Trophoblast cell (in vitro differentiated cells and primary cell): Measurements from ENCODE around the gene NUDT16L1.

Source experiments
- DNase-seq, 2 donors: peaks; one replicate each; pipeline ENCODE4 v3.0.0-alpha.2; 2016
- H2AFZ ChIP-seq: 2 replicates; pipeline ENCODE4 v1.6.1; 2013; ENCODE audit warnings: low read length, moderate library complexity, mild to moderate bottlenecking; ENCODE audit not compliant: insufficient read depth, poor library complexity
- H2AK5ac ChIP-seq: 2 replicates; pipeline ENCODE4 v1.6.1; 2013; ENCODE audit warnings: mild to moderate bottlenecking, low read length
- H2BK120ac ChIP-seq: 2 replicates; pipeline ENCODE4 v1.6.1; 2013; ENCODE audit warnings: low read length, mild to moderate bottlenecking, moderate library complexity; ENCODE audit not compliant: insufficient read depth, poor library complexity
- H2BK12ac ChIP-seq: 2 replicates; pipeline ENCODE4 v1.6.1; 2013; ENCODE audit warnings: mild to moderate bottlenecking, low read length, moderate library complexity
- H2BK5ac ChIP-seq: 2 replicates; pipeline ENCODE4 v1.6.1; 2013; ENCODE audit warnings: low read length, low read depth, moderate library complexity, mild to moderate bottlenecking; ENCODE audit not compliant: poor library complexity
- H3K14ac ChIP-seq: 2 replicates; pipeline ENCODE4 v1.6.1; 2013; ENCODE audit warnings: mild to moderate bottlenecking, low read length
- H3K18ac ChIP-seq: 2 replicates; pipeline ENCODE4 v1.6.1; 2013; ENCODE audit warnings: mild to moderate bottlenecking, low read length
- H3K23ac ChIP-seq: 2 replicates; pipeline ENCODE4 v1.6.1; 2013; ENCODE audit warnings: low read length
- H3K27ac ChIP-seq: 2 replicates; pipeline ENCODE4 v1.5.1; 2013; ENCODE audit warnings: low read depth, mild to moderate bottlenecking, inconsistent platforms, low read length, moderate library complexity
- H3K27me3 ChIP-seq: 2 replicates; pipeline ENCODE4 v1.6.1; 2013; ENCODE audit warnings: inconsistent platforms, mild to moderate bottlenecking, low read length, moderate library complexity; ENCODE audit not compliant: insufficient read depth
- H3K36me3 ChIP-seq, 2 experiments: 1 replicate in 1 of 2; 2 replicates in 1 of 2; pipeline ENCODE4 v1.6.1; 2013; ENCODE audit warnings: low read length in 2 of 2, mild to moderate bottlenecking in 2 of 2, moderate library complexity in 1 of 2; ENCODE audit not compliant: insufficient read depth in 2 of 2, control insufficient read depth in 1 of 2
- H3K4ac ChIP-seq: 2 replicates; pipeline ENCODE4 v1.6.1; 2013; ENCODE audit warnings: low read depth, mild to moderate bottlenecking, low read length, moderate library complexity
- H3K4me1 ChIP-seq, 2 experiments: 1 replicate in 1 of 2; 2 replicates in 1 of 2; pipeline ENCODE4 v1.6.1; 2013; ENCODE audit warnings: low read length in 2 of 2, mild to moderate bottlenecking in 2 of 2, moderate library complexity in 1 of 2; ENCODE audit not compliant: insufficient read depth in 2 of 2, control insufficient read depth in 1 of 2
- H3K4me2 ChIP-seq: 2 replicates; pipeline ENCODE4 v1.6.1; 2013; ENCODE audit warnings: inconsistent platforms, mild to moderate bottlenecking, low read length, moderate library complexity
- H3K4me3 ChIP-seq: 2 replicates; pipeline ENCODE4 v1.5.1; 2013; ENCODE audit warnings: mild to moderate bottlenecking, low read depth, low read length, inconsistent platforms
- H3K79me1 ChIP-seq: one replicate; pipeline ENCODE4 v1.6.1; 2013; ENCODE audit warnings: low read length
- H3K79me2 ChIP-seq: 2 replicates; pipeline ENCODE4 v1.6.1; 2013; ENCODE audit warnings: low read length, mild to moderate bottlenecking; ENCODE audit not compliant: control insufficient read depth, insufficient read depth, poor library complexity
- H3K9ac ChIP-seq: 2 replicates; pipeline ENCODE4 v1.6.1; 2013; ENCODE audit warnings: mild to moderate bottlenecking, low read length
- H3K9me3 ChIP-seq: 2 replicates; pipeline ENCODE4 v1.6.1; 2013; ENCODE audit warnings: low read depth, mild to moderate bottlenecking, control low read depth, inconsistent platforms, low read length; ENCODE audit not compliant: insufficient read depth
- H4K12ac ChIP-seq: 2 replicates; pipeline ENCODE4 v1.6.1; 2013; ENCODE audit warnings: low read depth, mild to moderate bottlenecking, low read length, moderate library complexity
- H4K8ac ChIP-seq: 2 replicates; pipeline ENCODE4 v1.6.1; 2013; ENCODE audit warnings: low read depth, mild to moderate bottlenecking, low read length, moderate library complexity
- H4K91ac ChIP-seq: one replicate; pipeline ENCODE4 v1.6.1; 2013; ENCODE audit warnings: low read depth, mild to moderate bottlenecking, low read length, moderate library complexity
- WGBS: extraction: QIAGEN DNeasy Blood & Tissue Kit; methylation state at CpG from one replicate; pipeline ENCODE4 v1.1.7; 2013; ENCODE audit warnings: missing lambda C conversion rate; ENCODE audit not compliant: insufficient read length, insufficient coverage; ENCODE audit errors: extremely low coverage; 5-methylcytosine and 5-hydroxymethylcytosine counted together

The NUDT16L1 gene

GRCh38 chr16:4681471-4682083 lies 11.8 kb upstream of the NUDT16L1 start:
- no peak overlapping the region for H4K8ac ChIP-seq
- H3K79me1 ChIP-seq = peaks cover 5% of the 10 kb centered on the region
- H4K12ac ChIP-seq = no peak overlapping the region
- H2BK12ac ChIP-seq = no peak overlapping the region
- H2AFZ ChIP-seq = no peak overlapping the region
- no peak overlapping the region for H3K4me2 ChIP-seq
- no peak overlapping the region for H3K18ac ChIP-seq
- no peaks in the 10 kb centered on the region for H3K9me3 ChIP-seq
- no peak overlapping the region for H4K91ac ChIP-seq
- no peak overlapping the region for H3K4ac ChIP-seq
- no peak overlapping the region for H3K14ac ChIP-seq
- H2AK5ac ChIP-seq = no peak overlapping the region
- no peak overlapping the region for H3K4me3 ChIP-seq
- H3K27me3 ChIP-seq = no peaks in the 10 kb centered on the region
- no CpG with 5 or more reads among the region's 39 CpGs for WGBS
- DNase-seq = no peak
- H2BK120ac ChIP-seq = no peak overlapping the region
- H3K4me1 ChIP-seq = peaks cover 18 to 20% of the 10 kb centered on the region in 2 experiments
- no peak overlapping the region for H2BK5ac ChIP-seq
- H3K36me3 ChIP-seq = peaks cover 62% of the 10 kb centered on the region in 2 experiments
- peaks cover 2% of the 10 kb centered on the region for H3K79me2 ChIP-seq
- H3K27ac ChIP-seq = no peak overlapping the region
- no peak overlapping the region for H3K9ac ChIP-seq
- H3K23ac ChIP-seq = no peak overlapping the region

- H2BK120ac ChIP-seq = no peak overlapping the region
- H4K12ac ChIP-seq = no peak overlapping the region
- no peak overlapping the region for H3K4me3 ChIP-seq
- no peak overlapping the region for H3K18ac ChIP-seq
- peaks cover 14 to 16% of the 10 kb centered on the region in 2 experiments for H3K4me1 ChIP-seq
- H3K23ac ChIP-seq = no peak overlapping the region
- H2AFZ ChIP-seq = no peak overlapping the region
- H4K91ac ChIP-seq = no peak overlapping the region
- no peak overlapping the region for H2BK12ac ChIP-seq
- no peak for DNase-seq
- no peak overlapping the region for H3K14ac ChIP-seq
- no CpG with 5 or more reads among the region's 26 CpGs for WGBS
- H3K9me3 ChIP-seq = no peaks in the 10 kb centered on the region
- no peak overlapping the region for H2BK5ac ChIP-seq
- H3K79me2 ChIP-seq = peaks cover 2% of the 10 kb centered on the region
- H2AK5ac ChIP-seq = no peak overlapping the region
- H3K27ac ChIP-seq = no peak overlapping the region
- H3K4ac ChIP-seq = no peak overlapping the region
- no peak overlapping the region for H3K9ac ChIP-seq
- H3K27me3 ChIP-seq = no peaks in the 10 kb centered on the region
- peaks cover 64 to 68% of the 10 kb centered on the region in 2 experiments for H3K36me3 ChIP-seq
- peaks cover 3% of the 10 kb centered on the region for H3K79me1 ChIP-seq
- no peak overlapping the region for H4K8ac ChIP-seq
- no peak overlapping the region for H3K4me2 ChIP-seq
These were observed 11.2 kb upstream of the NUDT16L1 start for GRCh38 chr16:4682084-4682591.

DNA sequence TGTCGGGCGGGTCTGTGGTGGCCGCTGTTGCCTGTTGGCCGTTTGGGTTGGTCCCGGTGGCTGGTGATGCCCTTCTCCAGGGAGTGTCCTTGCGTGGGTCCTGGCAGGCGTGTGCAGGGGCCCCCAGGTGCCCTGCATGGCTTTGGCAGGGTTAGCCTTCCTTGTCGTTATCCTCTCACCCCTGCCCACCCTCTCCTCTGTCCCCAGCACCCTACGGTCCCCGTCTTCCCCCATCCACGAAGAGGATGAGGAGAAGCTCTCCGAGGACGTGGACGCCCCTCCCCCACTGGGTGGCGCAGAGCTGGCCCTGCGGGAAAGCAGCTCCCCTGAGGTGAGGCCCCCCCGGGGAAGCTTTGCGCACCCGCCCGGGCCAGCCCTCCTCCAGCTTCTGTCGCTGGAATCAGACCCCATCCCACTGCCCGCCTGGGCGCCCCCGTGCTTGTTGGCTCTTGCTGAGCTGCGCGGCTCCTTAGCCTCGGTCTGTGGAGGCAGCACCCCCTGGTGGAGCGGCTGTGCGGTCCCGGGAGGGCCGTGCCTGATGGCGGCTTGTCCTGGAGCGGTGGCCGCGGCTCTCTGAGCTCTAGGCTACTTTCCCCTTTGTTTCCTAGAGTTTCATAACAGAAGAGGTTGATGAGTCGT lies 10.6 kb upstream of the NUDT16L1 start:
- peaks cover 2% of the 10 kb centered on the region for H3K79me2 ChIP-seq
- no peak overlapping the region for H3K9ac ChIP-seq
- no peak overlapping the region for H4K8ac ChIP-seq
- no peak overlapping the region for H4K91ac ChIP-seq
- H3K14ac ChIP-seq = no peak overlapping the region
- H3K36me3 ChIP-seq = peaks cover 70 to 74% of the 10 kb centered on the region in 2 experiments
- no peak overlapping the region for H3K4ac ChIP-seq
- no peak overlapping the region for H3K27ac ChIP-seq
- peaks cover 14 to 16% of the 10 kb centered on the region in 2 experiments for H3K4me1 ChIP-seq
- no peak overlapping the region for H3K4me2 ChIP-seq
- H3K27me3 ChIP-seq = no peaks in the 10 kb centered on the region
- no peak overlapping the region for H2BK120ac ChIP-seq
- H3K9me3 ChIP-seq = no peaks in the 10 kb centered on the region
- no peak overlapping the region for H2BK12ac ChIP-seq
- H2AK5ac ChIP-seq = no peak overlapping the region
- peaks cover 3% of the 10 kb centered on the region for H3K79me1 ChIP-seq
- WGBS = no CpG with 5 or more reads among the region's 36 CpGs
- H2AFZ ChIP-seq = no peak overlapping the region
- H3K18ac ChIP-seq = no peak overlapping the region
- no peak overlapping the region for H4K12ac ChIP-seq
- no peak overlapping the region for H3K4me3 ChIP-seq
- peak in 1 of 2 donors; percentile 65 for DNase-seq
- no peak overlapping the region for H3K23ac ChIP-seq
- H2BK5ac ChIP-seq = no peak overlapping the region

GRCh38 chr16:4683255-4684057 lies 9.9 kb upstream of the NUDT16L1 start:
- Histone ChIP-seq H2BK120ac (no peak overlapping the region), H4K12ac (no peak overlapping the region), H3K4ac (no peak overlapping the region), H3K79me2 (peaks cover 2% of the 10 kb centered on the region), H2BK12ac (no peak overlapping the region), H3K9me3 (no peaks in the 10 kb centered on the region), H3K9ac (no peak overlapping the region), H3K4me2 (no peak overlapping the region), H3K27me3 (no peaks in the 10 kb centered on the region), H3K79me1 (peaks cover 3% of the 10 kb centered on the region), H4K8ac (no peak overlapping the region), H2BK5ac (no peak overlapping the region), H3K36me3 (peaks cover 75 to 81% of the 10 kb centered on the region in 2 experiments), H3K4me3 (no peak overlapping the region), H3K23ac (no peak overlapping the region), H3K4me1 (peaks cover 14 to 16% of the 10 kb centered on the region in 2 experiments), H2AK5ac (no peak overlapping the region), H2AFZ (no peak overlapping the region), H3K18ac (no peak overlapping the region), H3K14ac (no peak overlapping the region), H3K27ac (no peak overlapping the region), H4K91ac (no peak overlapping the region)
- no CpG with 5 or more reads among the region's 17 CpGs for WGBS
- no peak for DNase-seq
